HepG2 (cell line): ENCODE results near the gene CDK5RAP1. TPM values are rescaled to one million over a fixed set of nuclear protein-coding genes. Genes with fewer than 3 reads are reported as not detected.

Experiments
- ATAC-seq: fragments of 200-7000 bp; cut with Tn5 transposase; 3 replicates; pipeline ENCODE4 v1.9.1; 2020; ENCODE audit warnings: mild to moderate bottlenecking, moderate library complexity
- BruUV-seq: library from RNA; stranded (reverse); fragments of 400-500 nt; replicated peaks from 2 replicates; lab custom pipeline; 2021; lab: Mats Ljungman, UMichigan
- CTCF ChIA-PET: fragments of 300-600 bp; formaldehyde crosslinking; extraction: SDS; loops from one replicate; lab custom pipeline; 2021; ENCODE audit warnings: low total read pairs, inconsistent platforms, low intra/inter-chr PET ratio; lab: Yijun Ruan, JAX
- POLR2A ChIA-PET: fragments of 350-600 bp; sonication (Branson Sonifier 250); formaldehyde crosslinking; loops from one replicate; lab custom pipeline; 2020; ENCODE audit warnings: antibody characterized with exemption, inconsistent platforms; lab: Yijun Ruan, JAX
- DNase-seq: peaks from one replicate; pipeline ENCODE4 v3.0.0-alpha.2; 2015; ENCODE audit warnings: low spot score
- FAIRE-seq: peaks from 3 replicates; lab custom pipeline; 2011; peaks lifted over from hg19 to GRCh38; lab: Jason Lieb, UNC
- H2AFZ ChIP-seq: one replicate; pipeline ENCODE4 v1.6.1; 2011; ENCODE audit warnings: low read length, inconsistent platforms
- H3K27ac ChIP-seq: fragments of 300-600 bp; 3 replicates; pipeline ENCODE4 v1.8.0; 2011; ENCODE audit warnings: mixed run types, mild to moderate bottlenecking, mixed read lengths, low read length, inconsistent platforms; ENCODE audit not compliant: insufficient read depth; ENCODE audit errors: extremely low read length
- H3K27me3 ChIP-seq, 2 experiments: fragments of 200-600 bp in 1 of 2; 2 replicates in 1 of 2; 3 replicates in 1 of 2; pipeline versions ENCODE4 v1.6.0 to v1.8.0; 2011; ENCODE audit warnings: low read length in 2 of 2, mild to moderate bottlenecking in 2 of 2, moderate library complexity in 2 of 2, inconsistent platforms in 1 of 2; ENCODE audit not compliant: insufficient read depth in 2 of 2, control insufficient read depth in 1 of 2
- H3K36me3 ChIP-seq, 2 experiments: fragments of 200-600 bp in 1 of 2; replicated peaks in 1 of 2; 2 replicates in 1 of 2; 3 replicates in 1 of 2; pipeline versions ENCODE4 v1.5.1 to v1.8.0; 2011; ENCODE audit warnings: low read length in 2 of 2, inconsistent platforms in 1 of 2; ENCODE audit not compliant: insufficient read depth in 2 of 2, control insufficient read depth in 1 of 2
- H3K4me1 ChIP-seq: 2 replicates; pipeline ENCODE4 v1.5.1; 2012; ENCODE audit warnings: low read length, inconsistent platforms; ENCODE audit not compliant: insufficient read depth
- H3K4me2 ChIP-seq: 2 replicates; pipeline ENCODE4 v1.6.0; 2011; ENCODE audit warnings: low read depth, low read length, inconsistent platforms
- H3K4me3 ChIP-seq, 3 experiments: fragments of 200-600 bp in 1 of 3; sonication (generic), shearing (Covaris generic) in 1 of 3; replicated peaks in 1 of 3; 2 replicates each; pipeline ENCODE4 v1.5.1; 2011 to 2016; ENCODE audit warnings: low read length in 3 of 3, inconsistent platforms in 2 of 3, low read depth in 2 of 3, mild to moderate bottlenecking in 2 of 3, control low read depth in 1 of 3, mixed read lengths in 1 of 3; ENCODE audit not compliant: insufficient read depth in 1 of 3
- H3K79me2 ChIP-seq: one replicate; pipeline ENCODE4 v1.6.1; 2011; ENCODE audit warnings: low read length, inconsistent platforms; ENCODE audit not compliant: insufficient read depth
- H3K9ac ChIP-seq: 2 replicates; pipeline ENCODE4 v1.6.0; 2011; ENCODE audit warnings: mild to moderate bottlenecking, low read depth, low read length, inconsistent platforms; ENCODE audit not compliant: insufficient read depth
- H3K9me3 ChIP-seq: 2 replicates; pipeline ENCODE4 v1.5.1; 2012; ENCODE audit warnings: mild to moderate bottlenecking, low read length
- H4K20me1 ChIP-seq: 2 replicates; pipeline ENCODE4 v1.6.0; 2011; ENCODE audit warnings: inconsistent platforms, mild to moderate bottlenecking, low read length, moderate library complexity; ENCODE audit not compliant: insufficient read depth
- ATM ChIP-seq: fragments of 450-650 bp; IDR thresholded peaks from 2 replicates; pipeline ENCODE4 v1.7.1; 2017; ENCODE audit warnings: mild to moderate bottlenecking, borderline replicate concordance
- JUNB ChIP-seq: sonication (generic); formaldehyde crosslinking; IDR thresholded peaks from 2 replicates; pipeline ENCODE4 v1.8.0; 2022; ENCODE audit warnings: missing genetic modification reagents, mild to moderate bottlenecking, borderline replicate concordance
- KLF11 ChIP-seq: IDR thresholded peaks from 2 replicates; pipeline ENCODE4 v1.6.1; 2016; ENCODE audit warnings: missing compliant biosample characterization
- KLF16 ChIP-seq, 2 experiments: sonication (generic) in 1 of 2; formaldehyde crosslinking in 1 of 2; IDR thresholded peaks; 2 replicates each; pipeline versions ENCODE4 v1.6.1 to v1.8.0; 2016 to 2023; ENCODE audit warnings: missing genetic modification reagents in 2 of 2, missing compliant biosample characterization in 1 of 2
- MED13 ChIP-seq: sonication (generic); formaldehyde crosslinking; IDR thresholded peaks from 2 replicates; pipeline ENCODE4 v1.5.0; 2020; ENCODE audit warnings: missing genetic modification reagents
- MTA3 ChIP-seq: sonication (generic); formaldehyde crosslinking; IDR thresholded peaks from 2 replicates; pipeline ENCODE4 v1.4.0; 2020; ENCODE audit warnings: missing genetic modification reagents
- NCOA1 ChIP-seq: sonication (generic); formaldehyde crosslinking; IDR thresholded peaks from 2 replicates; pipeline ENCODE4 v1.9.0; 2021; ENCODE audit warnings: missing genetic modification reagents
- PAX8 ChIP-seq: sonication (generic); formaldehyde crosslinking; IDR thresholded peaks from 2 replicates; pipeline ENCODE4 v1.8.0; 2022; ENCODE audit warnings: mild to moderate bottlenecking, missing genetic modification reagents, borderline replicate concordance
- SP5 ChIP-seq: IDR thresholded peaks from 2 replicates; pipeline ENCODE4 v1.6.1; 2016; ENCODE audit warnings: low read depth, borderline replicate concordance
- ZBTB10 ChIP-seq: sonication (generic); formaldehyde crosslinking; IDR thresholded peaks from 2 replicates; pipeline ENCODE4 v1.4.0; 2020; ENCODE audit warnings: missing genetic modification reagents, borderline replicate concordance
- ZC3H4 ChIP-seq: sonication (generic); formaldehyde crosslinking; IDR thresholded peaks from 2 replicates; pipeline ENCODE4 v1.4.0; 2020; ENCODE audit warnings: missing genetic modification reagents, borderline replicate concordance
- ZKSCAN1 ChIP-seq: fragments of 150-350 bp; IDR thresholded peaks from 2 replicates; pipeline ENCODE4 v1.6.1; 2014; ENCODE audit warnings: low read length
- ZNF614 ChIP-seq: IDR thresholded peaks from 2 replicates; pipeline ENCODE4 v1.6.1; 2018; ENCODE audit warnings: missing biosample characterization, missing genetic modification reagents, inconsistent platforms, borderline replicate concordance
- ZNF687 ChIP-seq: sonication (generic); formaldehyde crosslinking; IDR thresholded peaks from 2 replicates; pipeline ENCODE4 v1.5.1; 2020; ENCODE audit warnings: mild to moderate bottlenecking, missing genetic modification reagents, moderate library complexity
- ZNF737 ChIP-seq: sonication (generic); formaldehyde crosslinking; IDR thresholded peaks from 2 replicates; pipeline ENCODE4 v1.5.0; 2020; ENCODE audit warnings: missing genetic modification reagents, mild to moderate bottlenecking, borderline replicate concordance
- ZNF766 ChIP-seq: sonication (generic); formaldehyde crosslinking; IDR thresholded peaks from 2 replicates; pipeline ENCODE4 v1.5.0; 2020; ENCODE audit warnings: missing genetic modification reagents, borderline replicate concordance
- ZNF841 ChIP-seq: sonication (generic); formaldehyde crosslinking; IDR thresholded peaks from 2 replicates; pipeline ENCODE4 v1.8.1; 2023; ENCODE audit warnings: missing genetic modification reagents, borderline replicate concordance
- ZSCAN21 ChIP-seq: sonication (generic); formaldehyde crosslinking; IDR thresholded peaks from 2 replicates; pipeline ENCODE4 v1.8.0; 2022; ENCODE audit warnings: mild to moderate bottlenecking, missing genetic modification reagents, moderate library complexity, borderline replicate concordance
- ZZZ3 ChIP-seq: sonication (generic); formaldehyde crosslinking; IDR thresholded peaks from 2 replicates; pipeline ENCODE4 v1.4.0; 2020; ENCODE audit warnings: missing genetic modification reagents, mild to moderate bottlenecking, borderline replicate concordance
- WGBS: methylation state at CpG from one replicate; pipeline ENCODE4 v1.1.6; 2017; ENCODE audit warnings: low lambda C conversion rate; 5-methylcytosine and 5-hydroxymethylcytosine counted together
- in situ Hi-C: cut with HindIII; loops from 2 replicates; pipeline ENCODE4 v1.10.0; 2017; ENCODE audit warnings: low pct_unique_long_range_greater_than_20kb; ENCODE audit not compliant: extremely low pct_ligation_motif_present
- intact Hi-C: fragments of 100-400 bp; cut with micrococcal nuclease; formaldehyde crosslinking; loops from one replicate; pipeline ENCODE4 v1.10.0; 2022; ENCODE audit not compliant: unreplicated experiment
- polyA plus RNA-seq, 8 experiments: library from polyadenylated mRNA; depleted of rRNA in 3 of 8; stranded (reverse) in 7 of 8; unstranded in 1 of 8; fragments of >200 nt; fragmentation: Illumina TruSeq in 4 of 8; extraction: Trizol in 4 of 8; gene quantifications; 2 replicates each; pipeline versions ENCODE4 v1.2.1 to v1.2.3, GENCODE V29; 2011 to 2016; ENCODE audit warnings: low read depth in 4 of 8, missing spikeins in 1 of 8, mixed read lengths in 1 of 8; ENCODE audit not compliant: insufficient read depth in 1 of 8
- total RNA-seq, 5 experiments: library from RNA; depleted of rRNA; stranded (reverse); fragments of >200 nt; fragmentation: Illumina TruSeq; extraction: Trizol; gene quantifications; 2 replicates each; pipeline ENCODE4 v1.2.3, GENCODE V29; 2016; ENCODE audit warnings: low read depth in 1 of 5

Gene CDK5RAP1
- total and polyA plus RNA-seq, 2 of the 13 experiments (the other 11 are each of a cell fraction or from before 2014, with no cell fraction given), result 53.6 to 98.2 TPM

GRCh38 chr20:33443006-33443511, 41.7 kb upstream of the CDK5RAP1 start:
- Histone ChIP-seq H3K27me3 (peaks cover 0 to 10% of the 10 kb centered on the region in 2 experiments; a peak in 2 of 5 replicates), H3K79me2 (no peaks in the 10 kb centered on the region), H3K9me3 (no peaks in the 10 kb centered on the region), H3K27ac (no peak overlapping the region), H3K36me3 (no peaks in the 10 kb centered on the region; a peak in 1 of 5 replicates), H3K4me3 (peak overlapping the region; percentile 64 to 95 (median 72)), H4K20me1 (no peaks in the 10 kb centered on the region), H3K4me2 (peak overlapping the region; percentile 97), H3K4me1 (peaks cover 54% of the 10 kb centered on the region), H3K9ac (peak overlapping the region; percentile 66), H2AFZ (no peak overlapping the region)
- in situ Hi-C loops (no loop called here), intact Hi-C loops (loop anchor here (1.0 to 10.0 kb wide), 3 partner anchors 42 to 292 kb away; partner anchors contain the start of genes CDK5RAP1 and ZNF341)
- ATAC-seq (peak; percentile 19), DNase-seq (no peak), FAIRE-seq (no peak)
- ChIA-PET CTCF (no interaction called here), POLR2A (interaction anchor here (0.6 to 4.4 kb wide), 19 partner anchors 12 to 669 kb away, joined by 3 to 36 read pairs (median 4); partner anchors contain the start of genes CBFA2T2, CDK5RAP1, EIF2S2 and RALY)
- no TSS peak for BruUV-seq
- WGBS, result 2% methylated on average over 37 of the region's 45 CpGs
- TF ChIP-seq JUNB (CRISPR knock-in tag) (no peak), ZZZ3 (no peak), ATM (no peak), ZNF614 (CRISPR knock-in tag) (no peak), ZNF841 (CRISPR knock-in tag) (no peak), MTA3 (CRISPR knock-in tag) (no peak), ZNF766 (CRISPR knock-in tag) (no peak), SP5 (CRISPR knock-in tag) (no peak), KLF11 (CRISPR knock-in tag) (no peak), MED13 (no peak), ZNF737 (CRISPR knock-in tag) (no peak), ZC3H4 (CRISPR knock-in tag) (no peak), NCOA1 (no peak), ZBTB10 (CRISPR knock-in tag) (no peak), PAX8 (CRISPR knock-in tag) (no peak), ZNF687 (CRISPR knock-in tag) (peak; percentile 63), KLF16 (CRISPR knock-in tag; IDR thresholded peaks at IDR 0.05) (no peak), ZSCAN21 (CRISPR knock-in tag) (0 out of 2 replicates have a peak, but pooled peaks have one; percentile 13), ZKSCAN1 (no peak)
